MM.1S (cell line): Measurements from ENCODE around the gene PPIH.

ENCODE experiments used
- EZH2 ChIP-seq: fragments of 300-600 bp; sonication (generic); optimal IDR thresholded peaks from 2 replicates; pipeline ENCODE3; 2017; ENCODE audit warnings: low read depth, mild to moderate bottlenecking, antibody characterized with exemption, low read length, mixed read lengths
- EZH2phosphoT487 ChIP-seq: fragments of 300-600 bp; sonication (generic); IDR thresholded peaks from 2 replicates; pipeline ENCODE4 v1.6.1; 2018; ENCODE audit warnings: antibody characterized with exemption, low read length
- TF ChIP-seq, protein P1 (sequence below): fragments of 300-600 bp; sonication (generic); IDR thresholded peaks from 2 replicates; pipeline ENCODE4 v1.5.1; 2016; ENCODE audit warnings: antibody characterized with exemption, low read length, mixed read lengths

GRCh38 chr1:42698081-42698813, 40.0 kb downstream of the PPIH start:
- TF ChIP-seq, protein P1, sequence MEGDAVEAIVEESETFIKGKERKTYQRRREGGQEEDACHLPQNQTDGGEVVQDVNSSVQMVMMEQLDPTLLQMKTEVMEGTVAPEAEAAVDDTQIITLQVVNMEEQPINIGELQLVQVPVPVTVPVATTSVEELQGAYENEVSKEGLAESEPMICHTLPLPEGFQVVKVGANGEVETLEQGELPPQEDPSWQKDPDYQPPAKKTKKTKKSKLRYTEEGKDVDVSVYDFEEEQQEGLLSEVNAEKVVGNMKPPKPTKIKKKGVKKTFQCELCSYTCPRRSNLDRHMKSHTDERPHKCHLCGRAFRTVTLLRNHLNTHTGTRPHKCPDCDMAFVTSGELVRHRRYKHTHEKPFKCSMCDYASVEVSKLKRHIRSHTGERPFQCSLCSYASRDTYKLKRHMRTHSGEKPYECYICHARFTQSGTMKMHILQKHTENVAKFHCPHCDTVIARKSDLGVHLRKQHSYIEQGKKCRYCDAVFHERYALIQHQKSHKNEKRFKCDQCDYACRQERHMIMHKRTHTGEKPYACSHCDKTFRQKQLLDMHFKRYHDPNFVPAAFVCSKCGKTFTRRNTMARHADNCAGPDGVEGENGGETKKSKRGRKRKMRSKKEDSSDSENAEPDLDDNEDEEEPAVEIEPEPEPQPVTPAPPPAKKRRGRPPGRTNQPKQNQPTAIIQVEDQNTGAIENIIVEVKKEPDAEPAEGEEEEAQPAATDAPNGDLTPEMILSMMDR = no peak
- TF ChIP-seq EZH2 (no peak), EZH2phosphoT487 (no peak)
